ENCODE measurements around the gene CFAP221. TPM values are rescaled to one million over a fixed set of nuclear protein-coding genes. Genes with fewer than 3 reads are reported as not detected.

The CFAP221 gene
- total RNA-seq, 1 donor, result not detected

DNA sequence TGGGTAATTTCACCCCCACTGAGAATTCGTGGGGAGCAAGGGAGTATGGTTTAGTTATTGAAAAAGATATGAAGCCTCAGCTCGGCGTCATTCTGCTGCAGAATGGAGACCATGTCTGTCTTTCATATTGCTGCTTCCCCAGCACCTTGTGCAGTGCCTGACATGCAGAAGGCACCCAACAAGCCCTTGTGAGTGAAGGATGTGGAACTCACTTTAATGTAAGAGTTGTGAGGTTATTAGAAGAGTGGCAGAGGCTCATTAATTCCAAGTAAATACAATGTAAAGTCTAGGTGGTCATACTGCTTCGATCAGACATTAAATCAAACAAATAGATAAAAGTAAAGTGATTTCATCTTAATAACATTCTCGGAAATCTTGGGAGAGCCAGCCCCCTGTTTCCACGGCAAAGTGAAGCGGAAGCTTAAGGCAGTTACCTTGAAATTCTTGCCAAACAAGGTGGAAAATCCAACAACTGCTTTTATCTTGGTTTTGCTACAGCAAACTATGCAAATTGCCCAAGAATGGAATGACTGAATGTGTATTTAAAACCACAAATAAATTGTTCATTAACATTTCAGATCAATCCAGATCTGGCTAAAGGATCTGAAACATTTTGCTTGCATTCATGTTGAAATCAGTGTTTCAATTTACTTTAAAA, 9.6 kb downstream of the CFAP221 start:
- no peak overlapping the region for H3K4me3 ChIP-seq (ENCODE audit: low read depth, low read length)
- TF ChIP-seq, protein P1, sequence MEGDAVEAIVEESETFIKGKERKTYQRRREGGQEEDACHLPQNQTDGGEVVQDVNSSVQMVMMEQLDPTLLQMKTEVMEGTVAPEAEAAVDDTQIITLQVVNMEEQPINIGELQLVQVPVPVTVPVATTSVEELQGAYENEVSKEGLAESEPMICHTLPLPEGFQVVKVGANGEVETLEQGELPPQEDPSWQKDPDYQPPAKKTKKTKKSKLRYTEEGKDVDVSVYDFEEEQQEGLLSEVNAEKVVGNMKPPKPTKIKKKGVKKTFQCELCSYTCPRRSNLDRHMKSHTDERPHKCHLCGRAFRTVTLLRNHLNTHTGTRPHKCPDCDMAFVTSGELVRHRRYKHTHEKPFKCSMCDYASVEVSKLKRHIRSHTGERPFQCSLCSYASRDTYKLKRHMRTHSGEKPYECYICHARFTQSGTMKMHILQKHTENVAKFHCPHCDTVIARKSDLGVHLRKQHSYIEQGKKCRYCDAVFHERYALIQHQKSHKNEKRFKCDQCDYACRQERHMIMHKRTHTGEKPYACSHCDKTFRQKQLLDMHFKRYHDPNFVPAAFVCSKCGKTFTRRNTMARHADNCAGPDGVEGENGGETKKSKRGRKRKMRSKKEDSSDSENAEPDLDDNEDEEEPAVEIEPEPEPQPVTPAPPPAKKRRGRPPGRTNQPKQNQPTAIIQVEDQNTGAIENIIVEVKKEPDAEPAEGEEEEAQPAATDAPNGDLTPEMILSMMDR (IDR thresholded peaks at IDR 0.05; ENCODE audit: insufficient read depth, low read depth, low read length), result no peak
- DNase-seq (ENCODE audit: low read depth), result no peak

DNA sequence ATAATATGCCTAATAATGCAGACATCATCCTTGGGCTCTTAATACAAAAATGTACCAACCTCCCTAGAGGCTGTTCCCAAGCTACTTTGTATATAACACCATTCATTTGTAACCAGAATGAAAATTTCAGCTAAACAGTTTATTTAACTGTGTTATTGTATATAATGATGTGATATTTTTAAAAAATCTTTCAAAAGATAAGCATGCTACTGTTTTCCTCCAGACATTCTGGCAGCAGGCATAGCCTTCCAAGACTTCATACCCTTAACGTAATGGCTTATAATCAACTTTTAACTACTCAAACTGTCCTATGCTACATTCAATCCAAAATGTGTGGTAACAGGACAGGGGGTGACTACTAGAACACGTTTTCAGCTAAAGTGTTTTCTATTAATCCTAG, 21.2 kb downstream of the CFAP221 start:
- DNase-seq (ENCODE audit: low read depth), result no peak
- TF ChIP-seq, protein P1 (IDR thresholded peaks at IDR 0.05; ENCODE audit: insufficient read depth, low read depth, low read length), result no peak
- no peak overlapping the region for H3K4me3 ChIP-seq (ENCODE audit: low read depth, low read length)

DNA sequence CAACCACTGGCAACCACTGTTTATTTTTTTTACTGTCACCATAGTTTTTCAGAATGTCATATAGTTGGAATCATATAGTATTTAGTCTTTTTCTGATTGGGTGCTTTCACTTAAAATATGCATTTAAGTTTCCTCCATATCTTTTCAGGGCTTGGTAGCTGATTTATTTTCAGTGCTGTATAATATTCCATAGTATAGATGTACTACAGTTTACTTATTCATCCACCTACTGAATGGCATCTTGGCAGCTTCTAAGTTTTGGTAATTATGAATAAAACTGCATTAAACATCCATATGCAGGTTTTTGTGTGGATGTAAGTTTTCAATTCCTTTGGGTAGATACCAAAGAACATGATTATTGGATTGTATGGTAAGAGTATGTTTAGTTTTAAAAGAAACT, 23.0 kb downstream of the CFAP221 start:
- TF ChIP-seq, protein P1 (IDR thresholded peaks at IDR 0.05; ENCODE audit: insufficient read depth, low read depth, low read length), result no peak

DNA sequence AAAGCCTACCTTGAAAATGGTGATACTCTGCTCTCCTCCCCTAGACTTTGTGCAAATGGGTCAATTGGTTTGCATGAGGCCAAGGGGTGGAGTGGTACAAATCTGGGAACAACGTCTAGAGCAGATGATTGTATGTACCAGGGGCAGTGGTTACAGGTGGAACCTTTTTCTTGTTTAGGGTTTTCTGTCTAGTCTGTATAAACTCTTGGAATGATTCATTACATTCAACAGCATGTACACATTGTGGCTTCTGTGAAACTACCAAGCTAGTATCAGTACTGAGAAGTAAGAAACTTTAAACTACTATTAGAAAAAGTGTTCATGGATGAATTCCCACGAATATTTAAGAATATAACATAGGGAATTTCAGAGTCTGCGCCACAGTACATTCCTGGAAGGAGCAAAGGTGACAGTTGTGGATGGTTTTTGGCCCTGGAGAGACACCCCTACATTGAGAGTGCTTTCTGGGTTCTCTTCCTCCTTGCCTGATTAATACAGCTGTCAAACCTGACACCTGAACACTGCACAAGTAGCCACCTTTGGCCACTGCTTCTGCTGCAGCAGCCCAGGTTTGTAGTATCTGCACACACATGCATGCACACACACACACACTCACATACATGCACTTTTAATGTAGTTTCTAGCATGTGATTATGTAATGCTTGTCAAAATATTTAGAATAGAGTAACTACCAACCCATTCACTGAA, 30.0 kb downstream of the CFAP221 start:
- TF ChIP-seq, protein P1 (IDR thresholded peaks at IDR 0.05; ENCODE audit: insufficient read depth, low read depth, low read length), result no peak
- DNase-seq (ENCODE audit: low read depth), result no peak
- no peak overlapping the region for H3K4me3 ChIP-seq (ENCODE audit: low read depth, low read length)

More for the DNA sequence above, 23.0 kb downstream of the CFAP221 start:
- no peak overlapping the region for H3K4me3 ChIP-seq (ENCODE audit: low read depth, low read length)
- no peak for DNase-seq (ENCODE audit: low read depth)

DNA sequence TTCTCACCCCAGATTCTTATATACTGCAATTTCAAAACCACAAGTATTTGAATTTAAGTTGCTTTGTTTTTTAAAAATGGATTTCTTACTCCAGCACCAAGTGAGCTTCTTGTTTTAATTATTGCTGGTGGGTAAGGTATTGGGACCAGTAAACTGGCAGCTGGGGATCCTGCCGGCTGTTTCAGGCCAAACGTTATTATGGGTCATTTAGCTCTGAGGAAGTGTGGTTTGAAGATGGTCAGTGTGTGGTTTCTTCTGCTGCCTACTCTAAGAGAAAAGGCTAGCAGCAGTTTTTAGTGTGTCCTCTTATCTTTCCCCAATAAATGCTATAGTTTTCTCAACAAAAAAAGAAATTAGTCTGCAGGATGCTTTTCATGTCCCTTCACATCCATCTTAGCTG, 30.6 kb downstream of the CFAP221 start:
- TF ChIP-seq, protein P1 (IDR thresholded peaks at IDR 0.05; ENCODE audit: insufficient read depth, low read depth, low read length), result no peak
- no peak for DNase-seq (ENCODE audit: low read depth)
- H3K4me3 ChIP-seq (ENCODE audit: low read depth, low read length), result no peak overlapping the region

DNA sequence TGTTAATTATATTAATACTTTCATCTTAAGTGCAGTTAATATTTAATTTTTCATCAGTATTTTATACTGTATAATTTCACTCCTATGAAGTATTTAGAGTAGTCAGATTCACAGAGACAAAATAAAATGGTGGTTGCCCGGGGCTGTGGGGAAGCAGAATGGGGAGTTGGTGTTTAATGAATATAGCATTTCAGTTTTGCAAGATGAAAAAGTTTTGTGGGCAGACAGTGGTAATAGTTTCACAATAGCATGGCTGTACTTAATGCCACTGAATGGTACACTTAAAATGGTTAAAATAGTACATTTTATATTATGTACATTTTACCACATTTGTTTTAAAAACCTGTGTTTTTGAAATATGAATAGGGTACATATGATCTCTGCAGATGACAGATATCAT, 31.2 kb downstream of the CFAP221 start:
- DNase-seq (ENCODE audit: low read depth), result no peak
- TF ChIP-seq, protein P1 (IDR thresholded peaks at IDR 0.05; ENCODE audit: insufficient read depth, low read depth, low read length), result no peak
- no peak overlapping the region for H3K4me3 ChIP-seq (ENCODE audit: low read depth, low read length)
